GM19025 (cell line): ENCODE results near the gene SVOPL.
"Not testable (repeated sequence)": the region's sequence is repeated elsewhere in the genome, so short reads cannot be mapped to it uniquely, and the experiment has no call there.

Experiments used
- ATAC-seq: cut with Tn5 transposase; IDR thresholded peaks from one replicate; pipeline ENCODE4 v1.9.1; 2021; ENCODE audit warnings: mild to moderate bottlenecking, low read depth, moderate library complexity; ENCODE audit not compliant: unreplicated experiment

The SVOPL gene

GRCh38 chr7:138700857-138701536 is at the start of gene SVOPL:
SVOPL (minus strand) TSS chr7:138701362; CDS start chr7:138679045, 22,317 bp downstream.
- ATAC-seq = no peak

GRCh38 chr7:138750473-138750872 is 49.3 kb upstream of the SVOPL start:
- no peak for ATAC-seq

DNA sequence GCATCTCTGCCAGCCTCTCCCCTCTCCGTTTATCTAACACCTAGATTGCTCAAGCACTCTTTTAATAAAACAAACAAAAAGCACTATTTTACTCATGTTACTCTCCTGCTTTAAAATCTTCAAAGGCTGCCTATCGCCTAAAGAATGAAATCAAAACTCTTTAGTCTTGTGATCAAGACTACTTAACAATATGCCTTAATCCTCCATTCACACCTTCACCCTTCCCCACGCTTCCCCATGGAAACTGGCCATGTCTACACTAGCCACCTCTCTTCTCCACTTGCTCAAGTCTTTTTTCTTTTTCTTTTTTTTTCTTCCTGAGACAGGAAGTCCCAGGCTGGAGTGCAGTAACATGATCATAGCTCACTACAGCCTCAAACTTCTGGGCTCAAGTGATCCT is 48.8 kb upstream of the SVOPL start:
- no peak for ATAC-seq

DNA sequence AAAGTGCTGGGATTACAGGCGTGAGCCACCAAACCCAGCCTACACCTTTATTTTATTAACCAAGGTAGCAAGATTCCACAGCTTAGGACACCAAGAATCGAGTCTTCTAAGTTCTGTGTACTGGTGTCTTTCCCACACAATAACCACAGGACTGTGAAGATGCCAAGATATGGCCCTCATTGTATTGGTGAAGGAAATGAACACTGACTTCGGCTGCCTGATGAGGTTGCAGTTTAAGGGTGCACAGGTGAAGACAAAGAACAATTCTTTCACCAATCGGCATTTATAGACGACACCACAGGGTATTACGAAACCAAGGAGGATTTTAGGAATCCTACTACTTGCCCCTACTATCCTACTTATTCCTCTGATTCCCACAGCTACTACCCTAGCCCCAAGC is 47.5 kb upstream of the SVOPL start:
- no peak for ATAC-seq

- no peak for ATAC-seq
Observed at GRCh38 chr7:138746073-138746472, 44.9 kb upstream of the SVOPL start.

- no peak for ATAC-seq
Observed at GRCh38 chr7:138745189-138745588, 44.0 kb upstream of the SVOPL start.

- ATAC-seq = no peak
Observed at GRCh38 chr7:138741453-138741735, 40.2 kb upstream of the SVOPL start.

DNA sequence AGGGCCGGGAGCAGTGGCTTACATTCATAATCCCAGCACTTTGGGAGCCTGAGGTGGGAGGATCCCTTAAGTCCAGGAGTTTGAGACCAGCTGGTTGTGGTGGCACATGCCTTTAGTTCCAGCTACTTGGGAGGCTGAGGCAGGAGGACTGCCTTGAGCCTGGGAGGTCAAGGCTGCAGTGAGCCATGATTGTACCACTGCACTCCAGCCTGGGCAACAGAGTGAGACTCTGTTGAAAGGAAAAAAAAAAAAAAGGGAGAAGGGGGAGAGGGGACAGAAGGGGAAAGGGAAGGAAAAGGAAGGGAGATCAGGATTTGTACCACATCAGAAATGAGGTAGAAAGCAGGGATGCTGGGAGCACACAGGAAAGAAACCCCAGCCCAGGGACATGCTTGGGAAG is 38.7 kb upstream of the SVOPL start:
- ATAC-seq = no peak

DNA sequence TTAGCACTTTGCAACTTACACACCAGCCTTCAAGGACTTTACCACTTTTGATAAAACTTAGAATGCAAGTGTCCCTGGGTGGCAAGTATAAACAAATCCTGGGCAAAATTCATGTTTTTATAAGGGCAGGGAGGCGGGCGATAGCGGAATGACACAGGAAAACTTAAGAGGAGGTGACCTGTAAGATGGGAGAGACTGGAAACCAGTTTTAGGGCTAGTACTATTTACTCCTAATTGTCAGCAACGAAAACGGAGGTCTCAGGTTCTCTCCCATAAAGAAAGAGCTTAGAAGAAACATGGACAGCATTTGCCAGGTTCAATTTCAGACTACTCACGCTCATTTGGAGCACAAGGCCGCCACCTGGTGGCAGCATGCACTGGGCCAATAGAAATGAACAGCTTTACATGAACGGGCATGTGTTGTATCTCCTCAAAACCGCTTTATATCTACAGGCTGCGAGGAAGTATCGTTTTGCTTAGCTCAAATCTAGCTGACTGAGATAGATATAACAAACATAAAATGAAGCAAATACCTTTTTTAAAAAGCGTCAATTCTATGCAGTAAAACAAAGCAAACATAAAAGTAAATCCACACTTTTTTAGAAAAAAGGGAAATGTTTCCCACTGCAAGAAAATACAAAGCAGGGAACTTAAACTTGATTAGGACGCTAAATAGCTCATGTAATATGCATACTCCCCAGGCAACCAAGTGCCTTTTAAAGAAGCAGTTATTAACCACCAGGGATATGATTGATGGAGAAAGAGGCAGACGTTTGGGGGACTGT is 37.6 kb upstream of the SVOPL start:
- ATAC-seq = peak; percentile 64

DNA sequence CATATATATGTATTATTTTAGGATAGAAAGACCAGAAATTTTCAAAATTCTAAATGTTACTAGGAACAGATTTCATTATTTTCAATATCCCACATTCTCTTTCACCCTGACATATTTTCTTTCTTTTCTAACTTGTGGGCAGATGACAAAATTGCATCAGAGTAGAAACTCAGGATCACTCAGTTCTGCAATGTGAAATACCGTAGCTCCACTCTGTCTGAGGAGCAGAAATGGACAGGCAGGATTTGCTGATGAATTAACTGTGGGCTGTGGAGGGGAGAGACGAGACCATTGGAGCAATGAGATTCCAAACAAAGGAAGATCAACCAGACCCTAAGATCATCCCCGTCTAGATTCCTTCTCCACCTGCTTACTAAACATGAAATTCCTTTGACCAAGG is 37.0 kb upstream of the SVOPL start:
- ATAC-seq = no peak

- ATAC-seq = no peak
Observed at GRCh38 chr7:138735399-138735798, 34.2 kb upstream of the SVOPL start.

DNA sequence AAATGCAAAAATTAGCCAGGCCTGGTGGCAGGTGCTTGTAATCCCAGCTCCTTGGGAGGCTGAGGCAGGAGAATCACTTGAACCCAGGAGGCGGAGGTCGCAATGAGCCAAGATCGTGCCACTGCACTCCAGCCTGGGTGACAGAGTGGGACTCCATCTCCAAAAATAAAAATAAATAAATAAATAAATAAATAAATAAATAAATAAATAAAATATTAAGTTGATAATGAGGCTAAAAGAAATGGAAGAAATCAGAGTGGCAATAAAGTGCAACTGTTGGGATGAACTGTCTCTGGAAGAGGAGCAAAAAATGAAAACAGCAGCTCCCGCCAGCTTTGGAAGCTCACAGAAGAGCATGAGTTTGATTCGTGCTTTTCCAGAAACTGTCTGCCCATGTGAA is 30.6 kb upstream of the SVOPL start:
- not testable (repeated sequence) for ATAC-seq

DNA sequence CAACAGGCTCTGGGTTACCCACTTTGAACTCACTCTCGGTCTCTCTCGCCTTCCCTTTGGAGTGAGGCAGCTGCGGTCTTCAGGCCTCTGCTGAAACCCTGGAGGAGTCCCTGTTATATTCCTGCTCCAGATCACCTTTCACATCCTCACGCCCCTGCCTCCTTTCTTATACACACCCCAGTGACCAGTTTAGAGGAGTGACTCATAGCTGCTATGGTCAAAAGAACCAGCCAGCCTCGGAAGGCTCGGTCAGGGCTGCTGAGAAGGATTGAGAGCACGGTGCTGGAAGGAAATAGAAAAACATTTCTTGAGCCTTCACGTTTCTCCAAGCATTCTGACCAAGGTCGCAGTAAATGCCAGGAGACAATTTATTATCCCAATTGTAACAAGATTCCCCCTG is 28.3 kb upstream of the SVOPL start:
- ATAC-seq = no peak

DNA sequence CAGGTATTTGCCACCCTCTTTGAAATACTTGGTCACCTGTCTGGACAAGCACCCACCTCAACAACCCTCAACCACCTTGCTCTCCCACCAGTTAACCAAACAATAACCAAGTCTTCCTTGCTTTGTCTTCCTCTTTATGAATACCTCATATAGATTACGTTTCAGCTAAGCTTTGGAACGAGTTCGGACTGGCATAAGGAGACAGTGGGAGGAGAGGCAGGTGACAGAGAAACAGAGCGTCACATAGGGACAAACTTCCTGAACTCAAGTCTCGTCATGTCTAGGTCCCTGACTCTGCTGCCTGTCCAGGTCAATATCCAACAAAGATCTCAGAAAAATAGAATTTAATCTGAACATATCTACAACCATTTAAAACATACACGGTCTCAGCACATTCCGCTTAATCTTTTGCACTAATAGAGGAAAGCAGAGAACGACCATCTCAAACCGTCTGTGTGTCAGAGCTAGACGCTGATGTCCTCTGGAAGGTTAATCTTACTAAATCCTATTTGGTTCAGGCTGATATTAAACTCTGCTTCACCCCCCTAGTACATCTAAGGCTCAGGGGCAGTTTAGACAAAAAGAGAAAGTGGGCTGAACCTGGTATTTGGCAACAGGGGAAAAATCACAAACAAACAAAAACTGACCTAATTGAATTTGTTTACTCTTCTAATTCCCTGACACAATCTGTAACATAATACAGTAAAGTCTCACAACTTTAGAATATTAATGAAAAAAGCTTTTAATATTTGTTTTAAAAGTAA is 26.4 kb upstream of the SVOPL start:
- ATAC-seq = no peak

DNA sequence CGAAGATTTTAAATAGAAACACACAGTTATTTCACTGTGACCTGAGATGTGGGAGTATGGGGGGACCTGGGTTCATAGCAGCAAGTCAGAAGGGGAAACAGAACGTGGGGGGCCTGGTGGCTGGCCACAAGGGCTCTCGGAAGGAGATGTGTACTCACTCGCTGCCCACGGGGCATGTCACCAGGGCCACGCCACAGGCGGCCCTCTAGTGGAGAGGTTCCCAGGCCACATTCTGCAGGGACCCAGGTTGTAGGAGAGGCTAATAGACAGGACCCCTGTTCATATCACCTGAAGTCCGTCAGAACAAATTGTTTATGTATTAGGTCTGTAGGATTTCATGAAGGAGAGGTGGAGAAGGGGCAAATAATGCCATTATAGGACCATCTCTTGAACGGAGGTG is 25.1 kb upstream of the SVOPL start:
- no peak for ATAC-seq

DNA sequence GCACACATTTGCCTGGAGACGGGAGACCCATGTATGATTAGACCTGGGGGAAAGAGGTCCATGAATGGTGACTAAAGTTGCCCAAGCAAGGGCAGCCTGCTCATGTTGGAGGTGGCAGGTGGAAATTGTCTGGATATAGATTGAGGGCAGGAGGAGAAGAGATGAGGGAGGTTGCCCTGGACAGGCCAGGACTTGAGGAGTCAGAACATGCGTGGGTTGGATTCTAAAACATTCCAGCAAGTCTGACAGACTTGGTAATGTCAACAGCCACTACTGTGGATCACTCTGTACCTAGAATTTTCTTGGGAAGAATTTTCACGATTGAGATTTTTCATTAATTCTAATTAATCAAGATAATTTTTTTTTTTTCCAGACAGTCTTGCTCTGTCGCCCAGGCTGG is 19.1 kb upstream of the SVOPL start:
- no peak for ATAC-seq

DNA sequence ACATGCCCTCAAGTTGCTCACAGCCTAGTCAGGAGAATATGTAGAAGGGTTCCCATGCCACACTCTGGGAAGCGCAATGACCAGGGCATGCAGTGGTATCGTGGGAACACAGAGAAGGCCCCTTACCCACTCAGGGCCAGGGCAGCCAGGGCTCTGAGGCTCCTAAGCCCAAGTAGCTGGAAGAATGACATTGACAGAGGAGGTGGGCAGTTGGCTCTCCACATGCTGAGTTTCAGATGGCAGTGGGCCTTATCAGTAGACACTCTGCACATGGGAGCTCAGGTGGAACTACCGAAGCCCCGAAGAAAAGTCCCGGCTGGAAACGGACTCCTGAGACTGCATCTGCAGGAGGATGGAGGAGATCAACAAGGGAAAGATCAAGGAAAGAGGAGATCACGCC is 15.7 kb upstream of the SVOPL start:
- no peak for ATAC-seq

GRCh38 chr7:138713191-138713590 is 12.0 kb upstream of the SVOPL start:
- no peak for ATAC-seq

- no peak for ATAC-seq
Observed at GRCh38 chr7:138712652-138713051, 11.5 kb upstream of the SVOPL start.

DNA sequence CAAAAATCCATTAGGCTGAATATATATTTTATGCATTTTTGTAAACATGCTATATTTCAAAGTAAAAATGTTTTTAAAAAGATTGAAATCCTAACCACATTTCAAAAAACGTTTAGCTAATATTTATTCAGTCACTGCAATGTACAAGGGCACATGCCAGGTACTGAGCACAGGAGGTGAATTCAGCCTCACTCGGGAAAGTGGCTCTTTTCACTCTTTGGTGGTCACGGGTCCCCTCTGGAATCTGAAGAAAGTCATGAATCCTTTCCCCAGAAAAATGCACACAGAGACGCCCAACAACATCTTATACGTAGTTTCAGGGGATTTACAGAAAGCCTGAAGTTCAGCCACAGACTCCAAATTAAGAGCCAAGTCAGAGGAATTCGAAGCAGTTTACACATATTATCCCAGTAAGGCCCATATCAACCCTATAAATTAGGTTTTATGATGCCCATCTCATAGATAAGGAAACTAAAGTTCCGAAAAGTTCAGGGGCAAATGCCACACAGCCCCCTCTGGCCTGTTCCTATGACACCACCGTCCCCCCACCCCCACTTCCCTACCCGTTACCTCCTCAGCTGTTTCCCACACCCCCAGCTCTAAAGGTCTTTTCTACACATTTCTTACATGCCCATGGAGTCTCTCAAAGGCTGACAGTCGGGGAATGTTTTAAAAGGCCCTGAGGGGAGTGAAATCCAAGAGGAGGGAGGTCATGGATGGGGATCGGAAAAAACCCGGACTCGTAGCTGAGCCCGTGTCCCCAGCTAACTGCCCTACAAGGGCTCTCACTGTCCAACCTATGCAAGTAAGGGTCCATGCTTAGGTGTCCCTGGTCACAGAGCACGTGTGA is 9.6 kb upstream of the SVOPL start:
- no peak for ATAC-seq

GRCh38 chr7:138705167-138705566 is 4.0 kb upstream of the SVOPL start:
- ATAC-seq = no peak
